Measurements from ENCODE around the gene RNMT.
"Not testable (repeated sequence)": the region's sequence is repeated elsewhere in the genome, so short reads cannot be mapped to it uniquely, and the experiment has no call there.

RNMT gene

GRCh38 chr18:13726232-13726971 is at the start of gene RNMT, which contains the start of gene FAM210A:
RNMT (plus strand) TSS chr18:13726673; CDS start chr18:13731518, 4,845 bp downstream.
FAM210A (minus strand) TSS chr18:13726558; CDS start chr18:13682077, 44,481 bp downstream.
- H3K4me1 Mint-ChIP-seq (ENCODE audit: low read depth) = peaks cover 35% of the 10 kb centered on the region
- peaks cover 35% of the 10 kb centered on the region for H3K36me3 Mint-ChIP-seq (ENCODE audit: low read depth)
- H3K27me3 Mint-ChIP-seq = no peaks in the 10 kb centered on the region
- no peaks in the 10 kb centered on the region for H3K9me3 Mint-ChIP-seq
- peak within 1 kb of the TSS; percentile 96 for H3K4me3 Mint-ChIP-seq
- H3K27ac Mint-ChIP-seq = peak within 1 kb of the TSS; percentile 96
- intact Hi-C loops (cut with micrococcal nuclease) = loop anchor here (5.0 to 10.0 kb wide), 2 partner anchors 172 to 509 kb away; partner anchors contain the start of gene LDLRAD4

GRCh38 chr18:13677350-13677749 is 49.1 kb upstream of the RNMT start:
- H3K36me3 Mint-ChIP-seq (ENCODE audit: low read depth); H3K9me3 Mint-ChIP-seq; H3K27ac Mint-ChIP-seq; H3K4me1 Mint-ChIP-seq (ENCODE audit: low read depth); intact Hi-C loops (cut with micrococcal nuclease); H3K4me3 Mint-ChIP-seq; H3K27me3 Mint-ChIP-seq: not testable (repeated sequence)

- no peak overlapping the region for H3K27ac Mint-ChIP-seq
- no peaks in the 10 kb centered on the region for H3K9me3 Mint-ChIP-seq
- intact Hi-C loops (cut with micrococcal nuclease) = no loop called here
- H3K4me3 Mint-ChIP-seq = no peak overlapping the region
- no peaks in the 10 kb centered on the region for H3K27me3 Mint-ChIP-seq
- no peaks in the 10 kb centered on the region for H3K36me3 Mint-ChIP-seq (ENCODE audit: low read depth)
- H3K4me1 Mint-ChIP-seq (ENCODE audit: low read depth) = no peaks in the 10 kb centered on the region
Observed at GRCh38 chr18:13680612-13681011, 45.9 kb upstream of the RNMT start.

GRCh38 chr18:13681701-13682100 is 44.8 kb upstream of the RNMT start:
- H3K4me1 Mint-ChIP-seq (ENCODE audit: low read depth) = no peaks in the 10 kb centered on the region
- no peaks in the 10 kb centered on the region for H3K9me3 Mint-ChIP-seq
- H3K36me3 Mint-ChIP-seq (ENCODE audit: low read depth) = no peaks in the 10 kb centered on the region
- no peaks in the 10 kb centered on the region for H3K27me3 Mint-ChIP-seq
- no peak overlapping the region for H3K27ac Mint-ChIP-seq
- intact Hi-C loops (cut with micrococcal nuclease) = no loop called here
- H3K4me3 Mint-ChIP-seq = no peak overlapping the region

- Mint-ChIP-seq H3K27ac (no peak overlapping the region), H3K4me1 (ENCODE audit: low read depth) (no peaks in the 10 kb centered on the region), H3K4me3 (no peak overlapping the region), H3K36me3 (ENCODE audit: low read depth) (peaks cover 12% of the 10 kb centered on the region), H3K9me3 (no peaks in the 10 kb centered on the region), H3K27me3 (no peaks in the 10 kb centered on the region)
- intact Hi-C loops (cut with micrococcal nuclease) = no loop called here
Observed at GRCh38 chr18:13684546-13684945, 41.9 kb upstream of the RNMT start.

- Mint-ChIP-seq H3K27ac (no peak overlapping the region), H3K9me3 (peaks cover 27% of the 10 kb centered on the region), H3K4me1 (ENCODE audit: low read depth) (no peaks in the 10 kb centered on the region), H3K4me3 (no peak overlapping the region), H3K27me3 (no peaks in the 10 kb centered on the region), H3K36me3 (ENCODE audit: low read depth) (peaks cover 17% of the 10 kb centered on the region)
- intact Hi-C loops (cut with micrococcal nuclease) = no loop called here
Observed at GRCh38 chr18:13688191-13689136, 38.0 kb upstream of the RNMT start.

GRCh38 chr18:13690060-13690459 is 36.4 kb upstream of the RNMT start:
- H3K4me3 Mint-ChIP-seq; H3K27ac Mint-ChIP-seq; H3K27me3 Mint-ChIP-seq; intact Hi-C loops (cut with micrococcal nuclease); H3K4me1 Mint-ChIP-seq (ENCODE audit: low read depth): not testable (repeated sequence)
- Mint-ChIP-seq H3K9me3 (peaks cover 27% of the 10 kb centered on the region), H3K36me3 (ENCODE audit: low read depth) (peaks cover 17% of the 10 kb centered on the region)

- H3K4me3 Mint-ChIP-seq; intact Hi-C loops (cut with micrococcal nuclease); H3K4me1 Mint-ChIP-seq (ENCODE audit: low read depth); H3K27me3 Mint-ChIP-seq; H3K27ac Mint-ChIP-seq: not testable (repeated sequence)
- Mint-ChIP-seq H3K9me3 (peaks cover 59% of the 10 kb centered on the region), H3K36me3 (ENCODE audit: low read depth) (peaks cover 17% of the 10 kb centered on the region)
Observed at GRCh38 chr18:13695337-13695736, 31.1 kb upstream of the RNMT start.

- no peaks in the 10 kb centered on the region for H3K27me3 Mint-ChIP-seq
- peaks cover 25% of the 10 kb centered on the region for H3K36me3 Mint-ChIP-seq (ENCODE audit: low read depth)
- intact Hi-C loops (cut with micrococcal nuclease) = no loop called here
- H3K4me3 Mint-ChIP-seq = no peak overlapping the region
- H3K9me3 Mint-ChIP-seq = peaks cover 60% of the 10 kb centered on the region
- H3K27ac Mint-ChIP-seq = no peak overlapping the region
- H3K4me1 Mint-ChIP-seq (ENCODE audit: low read depth) = no peaks in the 10 kb centered on the region
Observed at GRCh38 chr18:13696961-13697360, 29.5 kb upstream of the RNMT start.

GRCh38 chr18:13700153-13700552 is 26.3 kb upstream of the RNMT start:
- intact Hi-C loops (cut with micrococcal nuclease) = no loop called here
- Mint-ChIP-seq H3K36me3 (ENCODE audit: low read depth) (peaks cover 25% of the 10 kb centered on the region), H3K27ac (no peak overlapping the region), H3K27me3 (no peaks in the 10 kb centered on the region), H3K4me3 (no peak overlapping the region), H3K4me1 (ENCODE audit: low read depth) (no peaks in the 10 kb centered on the region), H3K9me3 (peaks cover 72% of the 10 kb centered on the region)

GRCh38 chr18:13703899-13704298 is 22.6 kb upstream of the RNMT start:
- intact Hi-C loops (cut with micrococcal nuclease) = no loop called here
- no peaks in the 10 kb centered on the region for H3K27me3 Mint-ChIP-seq
- peaks cover 20% of the 10 kb centered on the region for H3K36me3 Mint-ChIP-seq (ENCODE audit: low read depth)
- peaks cover 5% of the 10 kb centered on the region for H3K4me1 Mint-ChIP-seq (ENCODE audit: low read depth)
- H3K9me3 Mint-ChIP-seq = peaks cover 71% of the 10 kb centered on the region
- no peak overlapping the region for H3K27ac Mint-ChIP-seq
- H3K4me3 Mint-ChIP-seq = no peak overlapping the region

GRCh38 chr18:13710414-13710831 is 16.1 kb upstream of the RNMT start:
- intact Hi-C loops (cut with micrococcal nuclease) = no loop called here
- H3K27ac Mint-ChIP-seq = no peak overlapping the region
- H3K4me1 Mint-ChIP-seq (ENCODE audit: low read depth) = peaks cover 19% of the 10 kb centered on the region
- H3K27me3 Mint-ChIP-seq = no peaks in the 10 kb centered on the region
- peaks cover 27% of the 10 kb centered on the region for H3K9me3 Mint-ChIP-seq
- H3K4me3 Mint-ChIP-seq = no peak overlapping the region
- peaks cover 18% of the 10 kb centered on the region for H3K36me3 Mint-ChIP-seq (ENCODE audit: low read depth)

- Mint-ChIP-seq H3K4me3 (no peak overlapping the region), H3K4me1 (ENCODE audit: low read depth) (peaks cover 18% of the 10 kb centered on the region), H3K36me3 (ENCODE audit: low read depth) (peaks cover 24% of the 10 kb centered on the region), H3K27ac (no peak overlapping the region), H3K9me3 (peaks cover 31% of the 10 kb centered on the region), H3K27me3 (no peaks in the 10 kb centered on the region)
- intact Hi-C loops (cut with micrococcal nuclease) = no loop called here
Observed at GRCh38 chr18:13712400-13713131, 13.9 kb upstream of the RNMT start.

All from dendritic cell treated with granulocyte-macrophage colony-stimulating factor and Interleukin-4, amounts not matched to agents 40 ng/mL and 50 ng/mL, for 4 days (primary cell).